GM21529 (cell line): ENCODE data around the gene RBM17.
"Not testable (repeated sequence)": the region's sequence is repeated elsewhere in the genome, so short reads cannot be mapped to it uniquely, and the experiment has no call there.

Experiments used
- ATAC-seq: cut with Tn5 transposase; IDR thresholded peaks from one replicate; pipeline ENCODE4 v1.9.1; 2021; ENCODE audit not compliant: unreplicated experiment

The RBM17 gene

DNA sequence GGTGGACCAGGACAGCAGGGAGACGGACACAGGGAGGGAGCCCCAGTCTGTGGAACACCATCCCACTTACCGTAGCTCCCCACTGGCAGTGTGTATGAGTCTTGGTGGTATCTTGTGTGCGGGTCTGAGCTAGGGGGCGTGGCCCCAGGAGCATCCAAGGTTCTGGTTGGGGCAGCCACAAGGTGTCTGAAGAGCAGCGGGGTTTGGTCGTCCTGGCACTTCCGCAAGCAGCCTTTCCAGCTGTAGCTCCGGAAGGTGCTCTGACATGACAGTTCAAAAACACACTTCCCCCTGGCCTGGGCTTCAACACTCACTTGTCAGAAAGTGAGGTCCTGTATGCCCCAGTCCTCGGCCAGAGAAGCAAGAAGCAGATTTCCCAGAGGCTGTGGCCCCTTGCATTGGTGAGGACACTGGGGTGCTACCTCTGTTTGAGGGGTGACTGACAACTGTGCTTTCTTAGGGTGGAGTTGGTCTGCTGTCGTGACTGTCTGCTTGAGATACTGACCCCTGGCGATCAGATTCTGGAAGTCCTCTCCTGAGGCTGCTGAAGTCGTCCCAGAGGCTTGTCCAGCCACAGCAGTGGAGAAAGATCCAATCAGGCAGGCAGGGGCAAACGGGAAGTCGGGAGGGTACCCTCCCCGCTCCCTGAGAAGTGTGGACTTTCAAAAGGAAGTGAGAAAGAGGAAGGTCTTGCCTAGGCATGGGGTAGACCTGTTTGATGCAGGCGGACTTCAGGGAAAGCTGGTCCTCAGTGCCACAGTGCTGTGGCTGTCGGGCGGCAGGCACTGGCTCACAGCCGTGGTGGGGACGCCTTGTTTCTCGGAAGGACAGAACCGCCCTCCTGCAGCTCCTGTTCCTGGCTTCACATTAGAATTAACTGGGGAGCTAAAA lies 62.5 kb downstream of the RBM17 start:
- peak; percentile 85 for ATAC-seq

DNA sequence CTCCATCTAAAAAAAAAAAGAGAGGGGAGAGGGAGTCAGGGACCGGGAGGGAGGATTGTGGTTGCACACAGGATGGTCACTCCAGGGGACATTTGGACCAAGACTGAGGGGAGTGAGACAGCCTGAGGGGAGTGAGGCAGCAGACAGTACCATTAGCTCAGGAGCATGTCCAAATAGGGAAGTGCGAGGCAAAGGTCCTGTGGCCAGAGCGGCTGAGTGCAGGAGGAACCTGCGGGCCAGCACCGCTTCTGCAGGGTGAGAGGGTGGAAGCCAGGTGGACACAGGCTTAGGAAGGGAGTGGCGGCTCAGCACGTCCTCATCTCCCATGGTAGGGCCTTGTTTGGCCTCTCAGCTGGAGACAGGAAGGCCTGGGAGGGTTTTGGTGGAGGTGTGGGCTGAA lies 65.0 kb downstream of the RBM17 start:
- no peak for ATAC-seq

- ATAC-seq: no peak
Measured at GRCh38 chr10:6154566-6154965, 65.7 kb downstream of the RBM17 start.

DNA sequence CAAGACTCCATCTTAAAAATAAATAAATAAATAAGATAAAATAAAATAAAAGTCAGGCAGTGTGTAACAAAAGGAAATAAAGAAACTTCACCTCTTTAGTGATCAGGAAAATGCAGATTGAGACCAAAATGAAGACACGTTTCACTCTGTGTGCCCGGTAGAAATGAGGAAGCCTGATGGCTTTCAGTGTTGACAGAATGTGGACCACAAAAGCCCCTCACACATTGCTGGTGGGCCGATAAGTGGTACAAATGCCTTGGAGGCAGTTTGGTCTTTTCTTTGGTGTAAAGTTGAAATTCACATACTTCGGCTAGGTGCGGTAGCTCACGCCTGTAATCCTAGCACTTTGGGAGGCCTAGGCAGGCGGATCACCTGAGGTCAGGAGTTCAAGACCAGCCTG lies 69.4 kb downstream of the RBM17 start:
- no peak for ATAC-seq

- no peak for ATAC-seq
Measured at GRCh38 chr10:6161921-6162320, 73.1 kb downstream of the RBM17 start.

DNA sequence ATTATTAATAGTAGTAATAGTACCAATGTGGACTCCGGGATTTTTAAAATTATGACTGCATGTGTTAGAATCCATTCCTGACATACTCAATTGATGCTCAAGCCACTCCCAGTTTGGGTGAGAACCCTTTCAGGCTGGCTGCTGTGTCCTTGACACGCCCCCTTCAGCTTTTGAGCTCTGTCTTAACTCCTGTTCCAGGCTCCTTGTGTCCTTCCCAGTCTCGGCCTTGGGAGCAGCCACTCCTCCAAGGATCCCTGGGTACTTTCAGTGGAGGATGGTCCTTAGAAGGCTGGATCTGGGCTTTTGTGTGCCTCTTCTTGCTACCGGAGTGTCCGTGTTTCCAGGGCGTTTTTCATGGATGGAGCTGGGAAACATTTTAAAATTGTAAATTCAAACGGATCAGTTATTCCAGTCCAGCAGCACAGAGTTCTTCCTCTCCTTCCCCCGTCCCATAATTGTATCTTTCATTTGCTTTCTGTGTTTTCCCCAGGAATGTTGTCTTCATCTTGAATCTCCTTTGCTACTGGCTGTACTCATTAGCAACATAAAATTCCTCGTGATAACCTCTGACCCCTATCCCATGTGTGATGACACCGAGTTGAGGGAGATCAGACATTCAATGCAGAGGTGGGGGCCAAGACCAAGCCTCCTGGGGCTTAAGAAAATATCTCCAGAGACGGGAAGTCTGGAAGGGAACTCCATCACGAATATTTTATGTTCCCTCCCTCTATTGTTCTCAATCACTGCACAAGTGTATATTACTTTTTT lies 73.9 kb downstream of the RBM17 start:
- ATAC-seq: no peak

- ATAC-seq: peak; percentile 92
Measured at GRCh38 chr10:6163364-6164270, 74.8 kb downstream of the RBM17 start.

DNA sequence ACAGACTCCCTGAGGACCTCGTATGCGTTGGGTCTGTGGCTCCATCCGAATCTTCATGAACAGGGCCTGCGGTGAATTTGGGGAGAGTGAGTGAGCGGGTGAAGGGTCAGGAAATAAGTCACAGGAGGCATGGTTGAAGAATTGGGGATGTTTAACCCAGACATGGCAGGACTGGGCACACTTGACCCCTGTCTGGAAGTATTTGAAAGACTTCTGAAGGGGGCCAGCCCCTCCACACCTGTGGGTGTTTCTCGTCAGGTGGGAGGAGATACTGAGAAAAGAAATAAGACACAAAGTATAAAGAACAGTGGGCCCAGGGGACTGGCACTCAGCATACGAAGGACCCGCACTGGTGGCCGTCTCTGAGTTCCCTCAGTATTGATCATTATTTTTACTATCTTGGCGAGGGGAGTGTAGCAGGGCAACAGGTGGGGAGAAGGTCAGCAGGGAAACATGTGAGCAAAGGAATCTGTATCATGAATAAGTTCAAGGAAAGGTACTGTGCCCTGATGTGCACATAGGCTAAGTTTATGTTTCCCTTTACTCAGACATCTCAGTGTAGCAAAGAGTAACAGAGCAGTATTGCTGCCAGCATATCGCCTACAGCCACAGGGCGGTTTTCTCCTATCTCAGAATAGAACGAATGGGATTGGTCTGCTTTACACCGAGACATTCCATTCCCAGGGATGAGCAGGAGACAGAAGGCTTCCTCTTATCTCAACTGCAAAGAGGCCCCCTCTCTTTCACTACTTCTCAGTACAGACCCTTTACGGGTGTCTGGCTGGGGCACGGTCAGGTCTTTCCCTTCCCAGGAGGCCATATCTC lies 75.6 kb downstream of the RBM17 start:
- no peak for ATAC-seq

- ATAC-seq: no peak
Measured at GRCh38 chr10:6165221-6165725, 76.4 kb downstream of the RBM17 start.

DNA sequence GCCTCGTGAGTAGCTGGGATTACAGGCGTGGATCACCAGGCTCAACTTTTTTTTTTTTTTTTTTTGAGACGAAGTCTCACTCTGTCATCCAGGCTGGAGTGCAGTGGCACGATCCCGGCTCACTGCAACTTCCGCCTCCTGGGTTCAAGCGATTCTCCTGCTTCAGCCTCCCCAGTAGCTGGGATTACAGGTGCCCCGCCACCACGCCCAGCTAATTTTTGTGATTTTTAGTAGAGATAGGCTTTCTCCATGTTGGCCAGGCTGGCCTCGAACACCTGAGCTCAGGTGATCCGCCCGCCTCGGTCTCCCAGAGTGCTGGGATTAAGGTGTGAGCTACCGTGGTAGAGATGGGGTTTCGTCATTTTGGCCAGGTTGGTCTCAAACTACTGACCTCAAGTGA lies 77.1 kb downstream of the RBM17 start:
- ATAC-seq: not testable (repeated sequence)
